GM06990 (cell line): ENCODE results near the gene SATB2.

ENCODE experiments used
- DNase-seq: peaks from one replicate; pipeline ENCODE4 v3.0.0-alpha.2; 2011; ENCODE audit not compliant: insufficient read length; ENCODE audit errors: extremely low read depth
- H3K27me3 ChIP-seq: replicated peaks from 2 replicates; pipeline ENCODE4 v1.6.0; 2011; ENCODE audit warnings: low read length; ENCODE audit not compliant: control insufficient read depth, insufficient read depth
- H3K36me3 ChIP-seq: 2 replicates; pipeline ENCODE4 v1.5.1; 2011; ENCODE audit warnings: low read length; ENCODE audit not compliant: control insufficient read depth, insufficient read depth
- H3K4me3 ChIP-seq: replicated peaks from 2 replicates; pipeline ENCODE4 v1.5.1; 2011; ENCODE audit warnings: low read depth, mild to moderate bottlenecking, control low read depth, low read length
- TF ChIP-seq, protein P1 (sequence below): IDR thresholded peaks from 2 replicates; pipeline ENCODE4 v1.5.1; 2011; ENCODE audit warnings: low read length, control low read depth, mild to moderate bottlenecking, inconsistent platforms; ENCODE audit not compliant: insufficient read depth, poor library complexity, severe bottlenecking

The SATB2 gene

DNA sequence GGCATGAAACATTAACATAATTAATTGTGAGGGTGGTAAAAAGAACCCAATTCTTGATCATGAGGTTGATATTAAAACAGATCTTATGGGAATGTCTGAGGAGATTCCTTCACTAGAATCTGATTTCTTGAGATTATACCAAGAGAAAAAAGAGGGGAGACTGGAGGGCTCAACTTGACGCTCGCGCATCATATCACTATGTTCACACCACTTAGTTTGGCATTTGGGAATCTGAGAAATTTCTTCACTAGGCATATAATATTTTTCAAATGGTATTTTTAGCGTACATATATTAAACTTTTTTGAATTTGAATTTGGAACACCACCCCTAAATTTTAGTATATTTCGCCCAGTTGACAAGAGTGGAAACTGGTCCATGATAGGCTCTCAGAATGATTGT, 140.1 kb downstream of the SATB2 start:
- TF ChIP-seq, protein P1, sequence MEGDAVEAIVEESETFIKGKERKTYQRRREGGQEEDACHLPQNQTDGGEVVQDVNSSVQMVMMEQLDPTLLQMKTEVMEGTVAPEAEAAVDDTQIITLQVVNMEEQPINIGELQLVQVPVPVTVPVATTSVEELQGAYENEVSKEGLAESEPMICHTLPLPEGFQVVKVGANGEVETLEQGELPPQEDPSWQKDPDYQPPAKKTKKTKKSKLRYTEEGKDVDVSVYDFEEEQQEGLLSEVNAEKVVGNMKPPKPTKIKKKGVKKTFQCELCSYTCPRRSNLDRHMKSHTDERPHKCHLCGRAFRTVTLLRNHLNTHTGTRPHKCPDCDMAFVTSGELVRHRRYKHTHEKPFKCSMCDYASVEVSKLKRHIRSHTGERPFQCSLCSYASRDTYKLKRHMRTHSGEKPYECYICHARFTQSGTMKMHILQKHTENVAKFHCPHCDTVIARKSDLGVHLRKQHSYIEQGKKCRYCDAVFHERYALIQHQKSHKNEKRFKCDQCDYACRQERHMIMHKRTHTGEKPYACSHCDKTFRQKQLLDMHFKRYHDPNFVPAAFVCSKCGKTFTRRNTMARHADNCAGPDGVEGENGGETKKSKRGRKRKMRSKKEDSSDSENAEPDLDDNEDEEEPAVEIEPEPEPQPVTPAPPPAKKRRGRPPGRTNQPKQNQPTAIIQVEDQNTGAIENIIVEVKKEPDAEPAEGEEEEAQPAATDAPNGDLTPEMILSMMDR, result no peak
- no peak for DNase-seq
- no peaks in the 10 kb centered on the region for H3K27me3 ChIP-seq
- H3K4me3 ChIP-seq, result no peak overlapping the region
- no peaks in the 10 kb centered on the region for H3K36me3 ChIP-seq

DNA sequence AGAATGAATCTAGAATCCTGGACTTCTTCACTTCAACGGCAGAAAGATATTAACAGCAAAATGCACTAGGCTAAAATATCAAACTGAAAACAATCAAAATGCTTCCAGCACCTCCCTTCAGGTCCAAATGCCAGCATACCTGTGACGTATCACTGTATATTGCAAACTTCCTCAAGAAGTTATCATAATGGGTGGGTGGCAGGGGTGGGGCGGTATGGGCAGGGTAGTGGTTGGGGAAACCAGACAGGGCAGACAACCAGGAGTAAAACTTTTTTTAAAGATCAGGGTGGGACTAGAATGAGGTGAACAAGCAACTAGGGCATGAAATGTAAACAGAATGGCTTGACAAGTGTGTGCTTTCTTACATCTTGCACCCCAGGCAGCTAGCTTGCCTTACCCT, 140.9 kb downstream of the SATB2 start:
- H3K36me3 ChIP-seq, result no peaks in the 10 kb centered on the region
- no peaks in the 10 kb centered on the region for H3K27me3 ChIP-seq
- no peak overlapping the region for H3K4me3 ChIP-seq
- DNase-seq, result no peak
- TF ChIP-seq, protein P1, result no peak

DNA sequence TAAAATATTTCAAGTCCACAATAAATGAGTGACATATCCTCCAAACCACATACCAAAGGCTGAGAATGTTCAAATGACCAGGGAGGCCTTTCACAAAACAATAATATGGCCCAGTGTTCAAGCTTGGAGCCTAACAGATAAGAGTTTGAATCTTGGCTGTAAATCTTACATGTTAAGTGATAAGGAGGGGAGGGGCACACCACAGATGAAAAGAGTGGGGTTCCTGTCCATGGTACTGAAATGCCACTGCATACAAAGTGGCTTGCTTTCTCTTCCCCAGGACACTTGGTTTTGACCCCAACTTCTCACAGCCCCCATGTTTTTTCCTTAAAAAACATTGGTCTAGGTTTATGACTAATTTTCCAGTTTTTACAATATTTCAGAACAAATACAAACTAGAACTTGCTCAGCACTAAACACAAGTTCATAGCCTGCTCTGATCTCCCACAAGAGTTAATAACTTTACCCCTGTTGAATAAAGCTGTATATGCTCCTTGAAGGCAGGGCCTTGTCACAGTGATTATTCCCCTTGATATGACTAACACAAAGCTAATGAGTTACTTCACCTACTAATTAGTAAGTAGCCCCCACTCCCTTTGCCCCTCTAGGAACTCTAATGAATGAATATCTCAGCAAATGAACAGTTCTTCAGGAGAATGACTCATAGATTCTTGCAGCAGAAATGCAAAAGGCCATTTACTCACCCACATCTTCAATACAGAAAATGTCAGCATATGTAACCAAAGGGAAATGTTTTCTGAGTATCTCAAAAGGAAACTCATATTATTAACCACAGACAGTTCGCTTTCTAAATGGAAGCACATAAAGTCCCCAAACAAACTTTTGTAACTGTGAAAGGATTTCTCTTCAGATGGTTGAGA, 142.2 kb downstream of the SATB2 start:
- no peak for DNase-seq
- no peaks in the 10 kb centered on the region for H3K36me3 ChIP-seq
- TF ChIP-seq, protein P1, result no peak
- H3K27me3 ChIP-seq, result no peaks in the 10 kb centered on the region
- H3K4me3 ChIP-seq, result no peak overlapping the region

DNA sequence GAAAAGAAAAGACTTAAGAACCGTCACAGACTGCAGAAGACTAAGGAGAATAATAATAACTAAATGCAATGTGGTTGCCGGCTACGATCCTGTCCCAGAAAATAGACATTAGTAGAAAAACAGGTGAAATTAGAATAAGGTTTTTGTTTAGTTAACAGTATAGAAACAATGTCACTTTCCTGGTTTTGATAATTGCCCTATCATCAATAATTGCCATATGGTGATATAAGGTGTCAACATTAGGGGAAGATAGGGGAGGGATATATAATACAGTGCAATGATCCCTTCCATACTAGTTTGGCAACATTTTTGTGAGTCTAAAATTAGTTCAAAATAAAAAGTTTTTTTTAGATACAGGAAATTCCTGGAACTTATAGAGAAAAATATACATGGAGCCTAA, 144.8 kb downstream of the SATB2 start:
- Histone ChIP-seq H3K4me3 (no peak overlapping the region), H3K27me3 (no peaks in the 10 kb centered on the region), H3K36me3 (no peaks in the 10 kb centered on the region)
- TF ChIP-seq, protein P1, result no peak
- DNase-seq, result no peak

DNA sequence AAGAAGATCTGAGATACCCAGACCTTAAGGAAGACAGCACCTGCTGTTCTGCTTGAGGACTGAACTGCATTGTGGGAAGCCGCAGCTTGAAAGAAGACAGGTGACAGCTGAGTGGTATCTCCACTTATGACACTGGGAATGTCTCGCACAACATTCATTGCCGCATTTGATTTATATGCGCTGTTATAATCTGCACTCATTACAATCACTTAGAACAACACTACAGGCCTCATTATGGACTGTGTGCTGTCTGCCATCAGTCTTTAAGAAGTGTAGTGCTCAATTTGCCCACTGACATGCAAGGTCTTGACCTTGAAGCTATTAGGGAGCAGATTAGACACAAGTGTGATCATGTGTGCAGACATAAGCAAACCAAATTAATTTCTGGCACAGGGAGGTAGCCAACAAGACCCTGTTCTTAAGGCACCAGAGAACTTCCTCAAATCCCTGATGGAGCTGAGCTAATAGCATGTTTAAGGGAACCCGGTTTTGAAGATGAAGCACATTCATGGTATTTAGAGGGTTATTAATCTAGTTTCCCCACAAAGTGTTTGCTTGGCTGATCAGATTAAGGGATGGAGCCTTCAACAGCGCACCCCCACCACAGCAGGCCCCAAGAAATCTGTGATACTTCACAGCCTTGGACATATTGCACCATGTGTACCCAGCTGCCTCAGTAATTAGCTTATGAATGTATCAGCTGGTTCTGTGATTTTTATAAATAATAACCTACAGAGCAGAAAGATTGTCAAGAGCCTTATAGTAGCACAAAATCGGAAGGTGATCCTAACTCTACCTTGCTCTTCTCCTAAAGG, 146.8 kb downstream of the SATB2 start:
- no peaks in the 10 kb centered on the region for H3K27me3 ChIP-seq
- no peak overlapping the region for H3K4me3 ChIP-seq
- DNase-seq, result no peak
- no peaks in the 10 kb centered on the region for H3K36me3 ChIP-seq
- TF ChIP-seq, protein P1, result no peak
